Tibial artery (tissue), 4 donors: ENCODE measurements around the gene CBL.

Experiments used
- DNase-seq, 2 donors: peaks; one replicate each; pipeline ENCODE4 v3.0.0-alpha.2; 2019
- H3K27ac ChIP-seq, 2 donors: fragments of 200-600 bp; sonication (generic) in 1 of 2; 1 replicate in 1 of 2; 2 replicates in 1 of 2; pipeline ENCODE4 v1.5.1; 2018 to 2019; ENCODE audit warnings: mild to moderate bottlenecking in 1 of 2
- H3K27me3 ChIP-seq, 2 donors: fragments of 200-600 bp; sonication (generic) in 1 of 2; one replicate each; pipeline versions ENCODE4 v1.5.1 to v1.6.0; 2016 to 2019
- H3K36me3 ChIP-seq, 3 donors: fragments of 200-600 bp; sonication (generic) in 2 of 3; one replicate each; pipeline ENCODE4 v1.5.1; 2016 to 2019; ENCODE audit warnings: mild to moderate bottlenecking in 2 of 3
- H3K4me1 ChIP-seq, 4 donors: fragments of 200-600 bp; sonication (generic) in 2 of 4; 1 replicate in 3 of 4; 2 replicates in 1 of 4; pipeline ENCODE4 v1.5.1; 2016 to 2019
- H3K4me3 ChIP-seq, 2 donors: fragments of 200-600 bp; sonication (generic) in 1 of 2; 1 replicate in 1 of 2; 2 replicates in 1 of 2; pipeline ENCODE4 v1.5.1; 2018 to 2019; ENCODE audit warnings: mild to moderate bottlenecking in 2 of 2
- H3K9me3 ChIP-seq, 3 donors: fragments of 200-600 bp; sonication (generic) in 1 of 3; one replicate each; pipeline ENCODE4 v1.5.1; 2016 to 2019
- CTCF ChIP-seq, 2 experiments: fragments of 200-600 bp in 1 of 2; fragments of 450-650 bp in 1 of 2; IDR thresholded peaks; one replicate each; pipeline ENCODE4 v1.5.1; 2017 to 2019; ENCODE audit warnings: antibody characterized with exemption in 2 of 2, mild to moderate bottlenecking in 1 of 2, moderate library complexity in 1 of 2
- intact Hi-C: fragments of 100-400 bp; cut with DNase I; formaldehyde crosslinking; loops from one replicate; pipeline ENCODE4 v1.15.0; 2023; ENCODE audit warnings: low total_unique reads

CBL gene

GRCh38 chr11:119205574-119206510, at the start of gene CBL:
CBL (plus strand) TSS chr11:119206339; CDS start chr11:119206418, 79 bp downstream.
- intact Hi-C loops: loop anchor here (5.0 to 10.0 kb wide), 2 partner anchors 79 to 121 kb away; no protein-coding TSS in a partner anchor
- Histone ChIP-seq H3K9me3 (no peaks in the 10 kb centered on the region), H3K4me1 (peaks cover 0 to 31% (median 11%) of the 10 kb centered on the region in 4 donors), H3K27me3 (no peaks in the 10 kb centered on the region), H3K4me3 (peak within 1 kb of the TSS; percentile 98 to 99), H3K27ac (peak within 1 kb of the TSS; percentile 96 to 98), H3K36me3 (no peaks in the 10 kb centered on the region)
- DNase-seq: peak; percentile 94 to 96
- TF ChIP-seq CTCF (IDR thresholded peaks at IDR 0.05): peak; percentile 79 to 96

GRCh38 chr11:119156496-119156895, 49.6 kb upstream of the CBL start:
- Histone ChIP-seq H3K9me3 (no peaks in the 10 kb centered on the region), H3K27me3 (no peaks in the 10 kb centered on the region), H3K36me3 (no peaks in the 10 kb centered on the region), H3K27ac (no peak overlapping the region), H3K4me3 (no peak overlapping the region), H3K4me1 (no peaks in the 10 kb centered on the region)
- no peak for TF ChIP-seq CTCF (IDR thresholded peaks at IDR 0.05)
- DNase-seq: no peak
- intact Hi-C loops: no loop called here

- H3K27me3 ChIP-seq: no peaks in the 10 kb centered on the region
- DNase-seq: no peak
- intact Hi-C loops: no loop called here
- no peak overlapping the region for H3K4me3 ChIP-seq
- H3K27ac ChIP-seq: no peak overlapping the region
- H3K4me1 ChIP-seq: no peaks in the 10 kb centered on the region
- H3K9me3 ChIP-seq: no peaks in the 10 kb centered on the region
- H3K36me3 ChIP-seq: no peaks in the 10 kb centered on the region
- no peak for TF ChIP-seq CTCF (IDR thresholded peaks at IDR 0.05)
Observed at GRCh38 chr11:119157063-119157462, 49.1 kb upstream of the CBL start.

DNA sequence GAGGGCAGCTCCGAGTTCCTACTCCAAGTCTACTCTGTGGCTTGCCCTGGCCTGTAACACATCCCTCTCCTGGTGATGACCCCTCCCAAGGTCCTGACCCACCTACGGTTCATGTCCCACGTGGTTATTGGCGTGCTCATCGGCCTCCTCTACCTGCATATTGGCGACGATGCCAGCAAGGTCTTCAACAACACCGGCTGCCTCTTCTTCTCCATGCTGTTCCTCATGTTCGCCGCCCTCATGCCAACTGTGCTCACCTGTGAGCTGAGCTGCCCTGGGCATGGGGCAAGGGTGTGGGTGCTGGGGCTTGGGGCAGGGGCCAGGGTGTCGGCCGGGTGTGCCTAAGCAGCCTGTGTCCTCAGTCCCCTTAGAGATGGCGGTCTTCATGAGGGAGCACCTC, 47.7 kb upstream of the CBL start:
- H3K27me3 ChIP-seq: no peaks in the 10 kb centered on the region
- H3K36me3 ChIP-seq: no peaks in the 10 kb centered on the region
- no peaks in the 10 kb centered on the region for H3K4me1 ChIP-seq
- DNase-seq: no peak
- no peaks in the 10 kb centered on the region for H3K9me3 ChIP-seq
- H3K27ac ChIP-seq: no peak overlapping the region
- H3K4me3 ChIP-seq: no peak overlapping the region
- intact Hi-C loops: no loop called here
- TF ChIP-seq CTCF (IDR thresholded peaks at IDR 0.05): no peak

DNA sequence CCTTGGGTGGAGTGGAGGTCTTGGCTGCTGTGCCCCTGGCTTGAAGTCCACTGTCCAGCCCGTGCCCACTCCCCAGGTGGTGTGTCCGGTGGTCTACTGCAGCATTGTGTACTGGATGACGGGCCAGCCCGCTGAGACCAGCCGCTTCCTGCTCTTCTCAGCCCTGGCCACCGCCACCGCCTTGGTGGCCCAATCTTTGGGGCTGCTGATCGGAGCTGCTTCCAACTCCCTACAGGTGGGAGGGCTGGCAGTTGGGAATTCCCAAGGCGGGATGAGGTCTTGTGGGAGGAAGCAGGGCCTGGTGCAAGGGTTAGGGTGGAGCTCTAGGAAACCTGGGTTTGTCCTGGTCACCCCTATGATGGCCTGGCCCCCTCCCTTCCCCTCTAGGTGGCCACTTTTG, 46.0 kb upstream of the CBL start:
- TF ChIP-seq CTCF (IDR thresholded peaks at IDR 0.05): no peak
- no peak for DNase-seq
- Histone ChIP-seq H3K36me3 (no peaks in the 10 kb centered on the region), H3K4me3 (no peak overlapping the region), H3K27ac (no peak overlapping the region), H3K27me3 (no peaks in the 10 kb centered on the region), H3K9me3 (no peaks in the 10 kb centered on the region), H3K4me1 (no peaks in the 10 kb centered on the region)
- intact Hi-C loops: no loop called here
